GM18873 (cell line): ENCODE measurements around the gene MINDY2.
"Not testable (repeated sequence)": the region's sequence is repeated elsewhere in the genome, so short reads cannot be mapped to it uniquely, and the experiment has no call there.

Experiments used
- ATAC-seq: cut with Tn5 transposase; IDR thresholded peaks from one replicate; pipeline ENCODE4 v1.9.1; 2021; ENCODE audit warnings: mild to moderate bottlenecking, moderate library complexity, moderate number of reproducible peaks; ENCODE audit not compliant: unreplicated experiment, low FRiP score

The MINDY2 gene

DNA sequence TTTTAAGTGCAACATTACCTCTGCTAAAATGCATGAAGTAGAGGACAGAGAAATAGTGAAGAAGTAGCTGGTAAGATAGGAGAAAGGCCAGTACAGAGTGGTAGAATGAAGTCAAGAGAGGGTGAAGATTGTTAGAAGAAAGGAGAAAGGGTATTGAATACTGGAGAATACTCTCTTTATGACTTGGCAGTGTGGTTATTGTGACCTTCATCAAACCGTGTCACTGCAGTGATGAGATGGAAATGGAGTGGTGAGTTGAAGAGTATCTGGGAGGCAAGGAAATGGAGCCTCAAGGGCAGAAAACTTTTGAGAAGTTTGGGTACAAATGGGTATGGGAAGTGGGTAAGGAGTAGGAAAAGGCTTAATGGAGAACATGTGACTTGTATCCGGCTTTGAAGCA lies 24.7 kb downstream of the MINDY2 start:
- no peak for ATAC-seq

DNA sequence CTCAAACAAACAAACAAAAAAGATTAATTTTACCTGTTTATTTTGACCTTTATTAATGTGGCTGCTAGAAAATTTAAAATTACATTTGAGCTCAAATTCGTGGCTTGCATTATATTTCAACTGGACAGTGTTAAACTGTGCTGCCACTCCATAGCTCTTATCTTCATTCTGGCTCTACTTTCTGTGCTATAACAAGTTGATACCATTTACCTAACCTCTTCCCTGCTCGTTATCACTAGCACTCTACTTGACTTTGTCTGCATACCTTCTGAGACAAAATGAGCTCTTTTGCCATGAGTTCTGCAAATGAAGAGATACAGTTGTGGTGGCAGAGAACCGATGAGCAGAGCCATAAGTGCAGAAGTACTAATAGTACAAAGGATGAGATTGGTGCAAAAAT lies 26.4 kb downstream of the MINDY2 start:
- ATAC-seq, result no peak

GRCh38 chr15:58805095-58805494 lies 34.0 kb downstream of the MINDY2 start:
- no peak for ATAC-seq

DNA sequence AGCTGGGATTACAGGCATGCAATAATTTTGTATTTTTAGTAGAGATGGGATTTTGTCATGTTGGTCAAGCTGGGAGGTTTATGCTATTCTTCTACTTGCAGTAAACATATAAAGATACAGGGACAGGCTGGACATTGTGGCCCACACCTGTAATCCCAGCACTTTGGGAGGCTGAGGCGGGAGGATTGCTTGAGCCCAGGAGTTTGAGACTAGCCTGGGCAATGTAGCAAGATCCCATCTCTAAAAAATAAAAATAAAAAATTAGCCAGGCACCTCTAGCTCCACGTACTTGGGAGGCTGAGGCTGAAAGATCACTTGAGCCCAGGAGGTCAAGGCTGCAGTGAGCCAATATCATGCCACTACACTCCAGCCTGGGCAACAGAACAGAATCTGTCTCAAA lies 52.2 kb downstream of the MINDY2 start:
- not testable (repeated sequence) for ATAC-seq

DNA sequence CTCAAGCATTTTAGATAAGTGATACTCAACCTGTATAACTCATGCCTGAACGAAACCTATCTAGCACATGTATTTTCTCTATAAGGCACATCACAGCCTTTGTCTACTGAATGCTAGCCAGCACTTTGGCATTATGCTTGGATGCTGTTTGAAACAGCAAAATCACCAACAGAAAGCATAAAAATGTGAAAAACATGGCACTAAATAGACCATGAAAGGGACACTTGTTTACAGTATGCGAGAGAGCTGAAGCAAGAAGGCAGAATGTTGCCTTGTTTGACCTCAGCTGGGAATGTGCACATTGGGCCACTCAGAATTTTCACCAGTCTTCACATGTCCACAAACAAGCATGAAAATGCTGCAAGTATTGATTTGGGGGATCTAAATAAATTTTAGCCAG lies 59.5 kb downstream of the MINDY2 start:
- no peak for ATAC-seq

- not testable (repeated sequence) for ATAC-seq
Measured at GRCh38 chr15:58833681-58834426, 62.8 kb downstream of the MINDY2 start.

DNA sequence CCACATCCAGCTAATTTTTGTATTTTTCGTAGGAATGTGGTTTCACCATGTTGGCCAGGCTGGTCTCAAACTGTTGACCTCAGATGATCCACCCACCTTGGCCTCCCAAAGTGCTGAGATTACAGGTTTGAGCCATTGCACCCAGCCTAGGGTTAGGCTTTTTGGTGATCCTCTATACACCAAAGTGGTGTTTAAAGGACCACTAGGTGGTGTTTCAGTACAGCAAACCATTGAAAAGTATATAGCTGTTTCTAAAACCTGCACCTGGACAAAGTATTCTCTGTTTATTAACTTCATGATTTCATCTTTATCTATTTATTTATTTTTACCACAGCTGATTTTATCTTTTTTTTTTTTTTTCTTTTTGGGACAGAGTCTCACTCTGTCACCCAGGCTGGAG lies 68.4 kb downstream of the MINDY2 start:
- ATAC-seq, result no peak

GRCh38 chr15:58840048-58840447 lies 68.9 kb downstream of the MINDY2 start:
- no peak for ATAC-seq

DNA sequence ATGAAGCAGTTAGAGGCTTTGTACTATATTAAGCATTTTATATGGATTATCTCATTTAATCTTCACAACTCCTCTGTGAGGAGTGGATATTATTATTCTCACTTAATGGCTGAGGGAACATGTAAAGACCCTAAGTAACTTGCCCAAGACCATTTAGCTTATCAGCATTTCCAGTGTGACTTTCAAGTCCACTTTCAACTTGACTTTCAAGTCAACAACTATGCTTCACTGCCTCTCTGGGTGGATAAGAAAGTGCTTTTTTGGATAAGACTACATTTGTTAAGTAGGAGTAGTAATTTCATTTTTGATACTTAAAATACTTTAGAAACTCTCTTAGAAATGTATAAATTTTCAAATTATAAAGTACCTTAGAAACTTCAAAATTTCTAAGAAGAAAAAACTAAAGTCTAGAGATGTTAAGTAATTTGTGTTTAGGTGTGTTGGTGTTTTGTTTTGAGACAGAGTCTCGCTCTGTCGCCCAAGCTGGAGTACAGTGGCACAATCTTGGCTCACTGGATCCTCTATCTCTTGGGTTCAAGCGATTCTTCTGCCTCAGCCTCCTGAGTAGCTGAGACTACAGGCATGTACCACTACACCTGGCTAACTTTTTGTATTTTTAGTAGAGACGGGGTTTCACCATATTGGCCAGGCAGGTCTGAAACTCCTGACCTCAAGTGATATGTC lies 71.8 kb downstream of the MINDY2 start:
- ATAC-seq, result no peak

DNA sequence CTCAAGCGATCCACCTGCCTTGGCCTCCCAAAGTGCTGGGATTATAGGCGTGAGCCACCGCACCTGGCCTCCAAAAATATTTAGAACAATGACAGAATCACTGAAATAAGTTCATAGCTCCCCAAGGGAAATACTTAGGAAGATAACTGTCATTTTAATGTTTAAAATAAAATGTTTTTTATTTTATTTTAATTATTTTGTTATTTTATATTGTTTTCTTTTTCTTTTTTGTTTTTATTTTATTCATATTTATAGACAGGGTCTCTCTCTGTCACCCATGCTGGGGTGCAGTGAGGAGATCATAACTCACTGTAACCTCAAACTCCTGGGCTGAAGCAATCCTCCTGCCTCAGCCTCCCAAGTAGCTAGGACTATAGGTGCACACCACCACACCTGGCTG lies 80.1 kb downstream of the MINDY2 start:
- not testable (repeated sequence) for ATAC-seq

GRCh38 chr15:58852347-58852746 lies 81.2 kb downstream of the MINDY2 start:
- no peak for ATAC-seq

GRCh38 chr15:58854593-58854992 lies 83.5 kb downstream of the MINDY2 start:
- ATAC-seq, result no peak

GRCh38 chr15:58856086-58856485 lies 85.0 kb downstream of the MINDY2 start:
- no peak for ATAC-seq

- ATAC-seq, result not testable (repeated sequence)
Measured at GRCh38 chr15:58856621-58857020, 85.5 kb downstream of the MINDY2 start.

DNA sequence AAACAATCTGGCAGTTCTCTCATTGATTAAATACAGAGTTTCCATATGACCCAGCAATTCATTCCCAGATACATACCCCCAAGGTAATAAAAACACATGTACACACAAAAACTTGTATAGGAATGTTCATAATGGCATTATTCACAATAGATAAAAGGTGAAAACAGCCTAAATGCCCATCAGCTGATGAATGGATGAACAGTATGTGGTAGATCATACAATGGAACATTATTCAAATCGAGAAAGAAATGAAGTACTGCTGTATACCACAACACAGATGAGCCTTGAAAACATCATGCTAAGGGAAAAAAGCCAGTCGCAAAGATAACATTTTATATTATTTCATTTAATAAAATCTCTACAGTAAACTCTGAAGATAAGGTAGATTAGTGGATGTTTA lies 91.2 kb downstream of the MINDY2 start:
- ATAC-seq, result no peak

GRCh38 chr15:58864602-58865424 lies 93.7 kb downstream of the MINDY2 start:
- ATAC-seq, result no peak

DNA sequence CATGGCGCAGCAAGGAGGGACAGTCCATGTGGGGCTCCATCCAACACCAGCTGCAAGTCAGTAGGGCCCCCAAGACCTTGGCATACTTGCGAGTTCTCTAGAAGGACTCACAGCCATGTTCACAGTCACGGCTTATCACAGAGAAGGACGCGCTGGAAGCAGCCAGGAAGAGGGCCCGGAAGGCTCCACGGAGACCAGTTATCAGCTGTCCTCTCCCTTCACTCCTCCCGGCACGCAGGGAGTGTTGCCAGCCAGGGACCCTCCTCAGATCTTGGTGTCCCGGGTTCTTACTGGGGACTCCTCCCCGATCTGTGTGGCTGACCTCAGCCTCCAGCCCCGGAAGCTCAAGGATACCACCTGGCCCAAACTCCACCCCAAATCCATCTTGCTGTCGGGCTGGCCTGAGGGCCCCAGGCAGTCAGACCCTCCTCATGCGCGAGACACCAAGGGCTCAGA lies 94.4 kb downstream of the MINDY2 start:
- no peak for ATAC-seq

GRCh38 chr15:58867926-58868325 lies 96.8 kb downstream of the MINDY2 start:
- no peak for ATAC-seq

- no peak for ATAC-seq
Measured at GRCh38 chr15:58870451-58870850, 99.3 kb downstream of the MINDY2 start.

GRCh38 chr15:58873267-58873666 lies 102.2 kb downstream of the MINDY2 start:
- no peak for ATAC-seq

- ATAC-seq, result no peak
Measured at GRCh38 chr15:58875343-58875742, 104.2 kb downstream of the MINDY2 start.
